Stimulated activated CD4-positive, alpha-beta T cell treated with anti-CD3 and anti-CD28 coated beads, Interleukin-12 subunit alpha, Interleukin-12 subunit beta, amount 100 ng/mL, for 4 hours (primary cell): ENCODE data around the gene ARHGAP6.
"Not testable (repeated sequence)": the region's sequence is repeated elsewhere in the genome, so short reads cannot be mapped to it uniquely, and the experiment has no call there.

ENCODE experiments used
- DNase-seq: peaks from one replicate; pipeline ENCODE4 v3.0.0-alpha.2; 2020

The ARHGAP6 gene

DNA sequence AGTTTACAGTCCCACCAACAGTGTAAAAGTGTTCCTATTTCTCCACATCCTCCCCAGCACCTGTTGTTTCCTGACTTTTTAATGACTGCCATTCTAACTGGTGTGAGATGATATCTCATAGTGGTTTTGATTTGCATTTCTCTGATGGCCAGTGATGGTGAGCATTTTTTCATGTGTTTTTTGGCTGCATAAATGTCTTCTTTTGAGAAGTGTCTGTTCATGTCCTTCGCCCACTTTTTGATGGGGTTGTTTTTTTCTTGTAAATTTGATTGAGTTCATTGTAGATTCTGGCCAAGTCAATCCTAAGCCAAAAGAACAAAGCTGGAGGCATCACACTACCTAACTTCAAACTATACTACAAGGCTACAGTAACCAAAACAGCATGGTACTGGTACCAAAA lies 146.5 kb downstream of the ARHGAP6 start:
- DNase-seq: not testable (repeated sequence)

DNA sequence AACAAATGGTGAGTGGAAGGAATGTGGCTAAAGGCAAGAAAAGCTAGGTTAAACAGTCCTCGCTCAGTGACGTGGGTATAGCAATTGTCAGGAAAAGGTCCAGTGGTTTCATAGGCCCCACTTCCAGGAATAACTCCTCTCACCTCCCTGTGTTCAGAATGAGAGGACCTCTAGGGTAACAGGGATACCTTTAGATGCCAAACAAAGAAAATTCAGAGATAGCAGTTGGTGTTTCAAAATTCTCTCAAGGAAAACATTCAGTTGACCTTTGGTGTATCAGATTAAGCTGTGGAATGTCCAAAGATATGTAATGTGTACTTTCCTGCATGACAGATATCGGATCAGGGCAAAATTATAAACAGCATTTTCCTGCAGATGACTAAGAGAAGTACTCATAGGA lies 155.9 kb downstream of the ARHGAP6 start:
- no peak for DNase-seq

DNA sequence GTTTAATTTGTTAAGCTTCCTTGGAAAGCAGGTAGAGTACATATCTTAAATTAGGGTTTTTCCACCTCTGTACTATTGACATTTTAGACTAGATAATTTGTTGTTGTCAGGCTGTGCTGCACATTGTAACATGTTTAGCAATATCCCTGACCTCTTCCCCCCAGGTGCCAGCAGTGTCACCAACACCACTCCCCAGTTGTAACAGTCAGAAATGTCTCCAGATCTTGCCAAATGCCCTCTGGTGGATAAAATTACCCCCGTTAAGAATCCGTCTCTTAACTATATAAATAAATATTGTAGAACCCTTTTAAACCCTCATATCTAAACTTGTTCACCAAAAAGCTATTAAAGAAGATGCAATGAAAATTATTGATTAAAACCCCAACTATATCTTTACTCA lies 161.5 kb downstream of the ARHGAP6 start:
- DNase-seq: no peak

DNA sequence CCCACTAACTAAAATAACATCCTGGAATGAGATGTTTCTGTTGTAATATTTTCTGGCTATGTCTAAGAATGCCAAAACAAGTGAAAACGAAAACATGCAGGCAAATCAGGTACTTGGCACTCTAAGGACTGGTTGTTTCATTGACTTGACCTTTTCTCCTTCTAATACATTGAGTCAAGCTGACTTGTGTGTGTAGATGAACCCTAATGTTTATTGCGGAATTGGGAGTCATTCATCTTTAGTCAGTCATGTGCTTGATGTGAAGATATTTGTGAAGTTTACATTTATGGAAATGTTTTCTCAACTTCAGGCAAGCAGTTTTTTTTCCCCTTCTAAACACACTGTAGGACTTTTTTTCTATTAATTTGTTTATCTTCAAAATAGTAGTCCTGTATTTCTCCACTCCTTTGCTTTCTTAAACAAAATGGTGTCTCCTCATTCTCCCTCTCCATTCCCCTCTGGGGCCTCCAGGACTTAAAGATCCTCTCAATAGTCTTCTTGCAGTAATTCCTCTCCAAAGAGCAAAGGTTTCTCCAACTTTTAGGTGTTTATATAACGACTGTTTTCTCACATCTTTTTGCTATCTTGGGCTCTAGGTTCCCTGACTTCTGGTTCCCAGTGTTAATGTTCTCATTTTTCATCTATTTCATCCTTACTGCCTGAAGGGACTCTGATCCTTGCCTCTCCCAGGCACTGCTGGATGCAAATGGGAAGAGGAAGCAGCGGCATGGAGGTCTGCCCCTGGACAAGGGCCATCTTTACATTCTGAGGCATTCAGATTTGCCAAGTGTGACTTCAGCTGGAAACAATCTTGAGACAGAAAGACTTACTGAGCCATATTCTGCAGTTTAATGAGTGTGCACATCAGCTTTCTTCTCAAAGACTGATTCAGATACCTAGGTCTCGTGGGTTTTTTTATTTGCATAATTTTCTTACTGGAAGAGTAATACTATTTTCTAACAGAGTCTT lies 166.4 kb downstream of the ARHGAP6 start:
- DNase-seq: no peak

DNA sequence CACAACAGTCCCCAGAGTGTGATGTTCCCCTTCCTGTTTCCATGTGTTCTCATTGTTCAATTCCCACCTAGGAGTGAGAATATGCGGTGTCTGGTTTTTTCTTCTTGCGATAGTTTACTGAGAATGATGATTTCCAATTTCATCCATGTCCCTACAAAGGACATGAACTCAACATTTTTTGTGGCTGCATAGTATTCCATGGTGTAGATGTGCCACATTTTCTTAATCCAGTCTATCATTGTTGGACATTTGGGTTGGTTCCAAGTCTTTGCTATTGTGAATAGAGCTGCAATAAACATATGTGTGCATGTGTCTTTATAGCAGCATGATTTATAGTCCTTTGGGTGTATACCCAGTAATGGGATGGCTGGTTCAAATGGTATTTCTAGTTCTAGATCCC lies 174.3 kb downstream of the ARHGAP6 start:
- DNase-seq: not testable (repeated sequence)

DNA sequence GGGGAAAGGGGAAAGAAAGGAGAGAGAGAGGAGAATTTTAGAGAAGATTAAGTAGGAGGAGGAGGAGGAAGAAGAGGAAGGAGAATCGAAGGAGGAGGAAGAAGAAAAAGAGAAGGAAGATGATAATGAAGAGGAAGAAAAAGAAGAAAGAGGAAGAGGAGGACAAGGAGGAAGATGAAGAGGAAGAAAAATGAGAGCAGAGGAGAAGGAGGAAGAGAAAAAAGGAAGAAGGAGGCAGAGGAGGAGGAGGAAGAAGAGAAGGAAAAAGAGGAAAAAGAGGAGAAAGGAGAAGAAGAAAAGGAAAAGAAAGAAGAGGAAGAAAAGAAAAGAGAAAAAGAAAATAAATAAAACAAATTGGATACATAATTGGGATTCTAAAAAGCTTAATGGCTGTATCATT lies 181.4 kb downstream of the ARHGAP6 start:
- no peak for DNase-seq

DNA sequence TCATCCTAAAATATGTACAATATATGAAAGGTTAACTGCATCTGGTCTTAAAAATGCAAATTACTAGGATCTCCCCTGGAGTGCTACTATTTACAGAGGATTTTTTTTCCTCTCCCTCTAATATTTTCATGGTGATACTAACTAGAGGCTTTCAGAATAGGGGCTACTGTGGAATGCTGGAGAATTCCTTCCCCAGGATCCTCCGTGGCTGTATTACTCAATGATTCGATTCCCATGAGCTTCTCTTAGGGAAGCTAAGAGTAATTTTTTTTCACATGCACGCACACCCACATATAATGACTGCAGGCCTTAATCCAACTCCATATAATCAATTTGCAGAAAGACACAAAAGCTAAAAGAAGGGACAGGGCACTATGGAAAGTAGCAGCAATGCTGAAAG lies 184.7 kb downstream of the ARHGAP6 start:
- DNase-seq: no peak

DNA sequence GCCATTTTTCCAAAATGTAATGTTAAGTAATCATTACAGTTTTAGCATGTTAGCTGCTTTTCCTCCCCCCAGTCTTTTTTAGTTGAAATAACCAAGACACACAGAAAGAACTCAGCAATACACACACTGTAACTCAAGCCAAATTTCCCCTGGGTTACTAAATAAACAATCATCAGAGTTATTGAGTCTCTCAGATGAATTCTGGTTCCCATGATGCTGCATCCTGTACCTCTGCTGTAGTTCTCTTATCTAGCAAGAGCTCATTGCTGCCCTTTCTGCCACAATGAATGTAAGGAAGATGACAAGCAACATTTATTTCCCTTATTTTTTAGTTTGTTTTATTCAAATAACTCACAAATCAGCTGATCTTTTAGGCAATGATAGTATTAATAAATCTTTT lies 185.1 kb downstream of the ARHGAP6 start:
- DNase-seq: no peak

DNA sequence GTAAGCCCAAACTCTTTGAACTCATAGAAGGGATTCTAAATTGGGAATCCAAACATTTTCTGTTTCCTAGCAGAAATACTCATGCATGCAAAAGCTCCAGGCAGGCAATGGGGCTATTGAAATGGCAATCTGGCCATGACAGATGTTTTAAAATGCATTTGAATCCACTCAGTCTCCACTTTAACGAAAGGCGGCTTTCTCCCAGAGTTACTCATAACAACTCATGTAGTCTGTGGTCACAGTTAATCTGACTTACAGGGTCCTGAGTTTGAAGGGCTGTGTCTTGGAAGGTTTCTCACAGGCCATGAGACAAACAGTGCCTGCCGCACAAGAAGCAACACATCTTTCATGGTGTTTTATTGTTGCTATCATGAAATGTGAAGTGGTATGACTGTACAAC lies 186.8 kb downstream of the ARHGAP6 start:
- DNase-seq: no peak

DNA sequence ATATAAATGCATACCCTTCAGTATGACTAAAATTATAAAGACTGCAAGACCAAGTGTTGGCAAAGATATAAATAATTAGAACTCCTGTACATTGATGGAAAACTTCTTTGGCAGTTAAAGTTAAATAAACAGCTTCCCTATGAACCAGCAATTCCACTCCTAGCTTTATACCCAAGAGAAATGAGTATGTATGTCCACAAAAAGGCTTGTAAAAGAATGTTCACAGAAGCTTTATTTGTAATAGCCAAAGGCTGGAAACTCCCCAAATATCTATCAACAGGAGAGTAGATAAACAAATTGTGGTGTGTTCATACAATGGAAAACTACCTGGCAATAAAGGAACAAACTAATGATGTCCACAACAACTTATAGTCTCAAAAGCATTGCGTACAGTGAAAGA lies 187.7 kb downstream of the ARHGAP6 start:
- DNase-seq: no peak

DNA sequence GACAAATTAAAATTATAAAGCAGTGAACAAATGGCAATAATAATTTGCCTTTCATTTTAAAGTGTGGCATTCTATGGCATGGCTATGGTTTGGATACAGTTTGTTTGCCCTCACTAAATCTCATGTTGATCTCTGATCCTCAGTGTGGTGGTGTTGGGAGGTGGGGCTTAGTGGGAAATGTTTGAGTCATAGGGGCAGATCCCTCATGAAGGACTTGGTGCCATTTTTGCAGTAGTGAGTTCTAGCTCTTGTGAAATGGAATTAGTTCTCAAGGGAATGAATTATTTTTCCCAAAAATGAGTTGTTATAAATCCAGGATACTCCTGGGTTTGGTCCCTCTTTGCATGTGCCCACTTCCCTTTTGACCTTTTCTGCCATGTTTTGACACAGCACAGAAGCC lies 191.1 kb downstream of the ARHGAP6 start:
- DNase-seq: no peak

DNA sequence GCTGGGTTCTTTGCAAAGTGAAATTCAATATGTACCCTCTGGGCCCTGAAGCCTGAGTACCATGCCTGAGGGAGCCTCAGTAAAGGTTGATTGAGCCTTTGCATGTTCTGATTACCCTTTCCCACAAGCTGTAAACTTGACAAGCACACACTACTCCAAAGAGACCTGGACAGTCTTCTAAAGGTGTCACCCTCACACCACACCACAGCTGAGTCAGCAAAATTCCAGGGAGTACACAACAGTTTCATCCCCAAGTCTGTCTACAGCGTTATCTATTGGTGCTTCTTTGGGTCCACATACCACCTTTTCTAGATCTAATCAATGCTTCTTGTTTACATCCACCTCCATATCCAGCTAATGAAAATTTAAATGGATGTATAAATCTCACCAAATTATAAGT lies 191.7 kb downstream of the ARHGAP6 start:
- DNase-seq: no peak

DNA sequence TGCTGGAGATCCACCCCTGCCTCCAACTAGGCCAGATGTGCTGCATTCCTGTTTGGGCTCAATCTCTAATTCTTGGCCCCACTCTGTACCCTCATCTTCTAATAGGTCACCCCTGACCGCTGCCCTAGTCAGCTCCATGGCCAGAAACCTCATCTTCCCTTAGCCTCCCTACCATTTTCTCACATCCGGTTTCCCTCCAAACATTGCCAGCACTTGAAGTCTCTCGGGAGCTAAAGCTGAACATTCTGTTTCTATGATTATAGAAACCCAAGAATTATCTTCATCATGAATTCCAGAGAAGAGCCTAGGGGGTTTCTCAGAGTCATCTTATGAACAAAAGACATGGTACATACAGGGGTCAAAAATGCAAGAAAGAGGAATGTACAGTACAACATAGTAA lies 192.8 kb downstream of the ARHGAP6 start:
- no peak for DNase-seq

DNA sequence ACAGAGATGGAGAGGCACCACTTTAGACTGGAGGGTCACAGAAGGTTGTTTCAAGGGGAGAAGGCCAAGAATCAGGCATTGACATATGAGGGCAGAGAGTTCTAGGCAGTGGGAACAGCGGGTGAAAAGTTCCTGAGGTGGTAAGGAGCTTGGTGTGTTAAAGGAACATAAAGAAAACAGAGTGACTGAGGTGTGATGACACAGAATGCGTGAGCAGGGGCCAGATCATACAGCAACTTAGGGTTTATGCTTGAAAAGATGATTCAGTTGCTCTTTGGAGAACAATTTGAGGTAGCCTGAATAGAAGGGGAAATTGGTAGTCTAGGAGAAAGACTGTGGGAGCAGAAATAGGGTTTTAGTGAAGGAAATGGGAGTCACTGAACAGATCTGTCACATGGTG lies 193.3 kb downstream of the ARHGAP6 start:
- DNase-seq: no peak

DNA sequence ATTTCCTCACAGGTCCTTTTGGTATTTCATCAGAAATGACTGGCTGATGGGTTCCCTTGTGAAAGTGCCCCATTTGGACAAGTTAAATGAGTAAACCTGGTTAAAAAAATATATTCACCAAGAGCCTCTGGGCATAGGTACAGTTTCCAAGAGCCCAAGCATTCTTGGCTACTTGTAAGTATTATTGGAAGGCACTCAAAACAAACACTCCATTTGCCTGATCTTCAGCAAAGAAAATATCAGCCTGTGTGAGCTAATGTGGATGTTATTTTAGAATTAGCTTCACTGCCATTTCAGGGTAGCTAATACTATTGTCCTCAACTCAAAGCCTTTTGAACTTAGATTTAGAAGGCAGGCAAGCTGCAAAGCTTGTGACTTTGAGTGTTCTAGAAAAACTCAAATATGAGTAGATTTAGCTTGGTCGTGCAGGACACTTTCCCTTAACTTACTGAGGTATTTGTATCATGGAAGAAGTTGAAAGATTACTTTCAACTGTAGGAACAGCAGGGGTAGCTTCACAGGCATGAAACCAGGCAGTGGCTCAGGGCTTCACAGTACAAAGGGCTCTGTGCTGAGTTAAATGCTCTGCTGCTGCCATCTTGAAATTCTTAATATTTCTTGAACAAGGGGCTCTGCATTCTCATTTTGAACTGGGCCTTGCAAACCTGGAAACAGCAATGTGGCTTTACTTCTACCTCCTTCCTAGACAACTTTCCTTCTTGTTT lies 195.3 kb downstream of the ARHGAP6 start:
- no peak for DNase-seq

DNA sequence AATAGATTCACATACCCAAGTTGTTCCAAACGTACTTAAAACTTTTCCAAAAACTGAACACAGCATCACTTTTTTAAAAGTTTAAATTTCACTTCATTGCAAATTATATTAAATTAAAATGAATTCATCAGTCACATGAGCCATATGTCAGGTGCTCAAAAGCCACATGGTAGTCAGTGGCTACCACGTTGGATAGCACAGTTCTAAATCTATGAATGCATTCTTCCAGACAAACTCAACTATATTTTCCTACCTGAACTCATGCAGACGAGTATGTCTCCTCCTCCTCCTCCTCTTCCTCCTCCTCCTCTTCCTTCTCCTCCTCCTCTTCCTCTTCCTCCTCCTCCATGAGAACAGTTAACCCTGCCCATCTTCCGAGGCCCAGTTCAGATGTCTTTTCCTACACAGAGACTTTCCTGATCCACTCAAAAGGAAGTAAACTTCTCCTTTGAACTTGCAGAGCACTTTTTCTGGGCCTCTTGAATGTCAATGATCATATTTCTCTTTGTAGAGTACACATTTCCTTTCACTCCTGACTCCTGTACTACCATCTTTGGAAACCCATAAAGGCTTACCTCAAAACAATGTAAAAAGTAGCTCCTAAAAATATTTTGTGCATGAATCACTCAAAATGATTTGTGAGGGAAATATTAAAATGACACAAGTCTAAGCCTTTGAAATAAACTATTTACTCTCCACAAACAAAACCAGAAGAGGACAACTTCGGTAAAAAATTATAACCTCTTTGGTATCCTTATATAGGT lies 199.9 kb downstream of the ARHGAP6 start:
- DNase-seq: no peak

DNA sequence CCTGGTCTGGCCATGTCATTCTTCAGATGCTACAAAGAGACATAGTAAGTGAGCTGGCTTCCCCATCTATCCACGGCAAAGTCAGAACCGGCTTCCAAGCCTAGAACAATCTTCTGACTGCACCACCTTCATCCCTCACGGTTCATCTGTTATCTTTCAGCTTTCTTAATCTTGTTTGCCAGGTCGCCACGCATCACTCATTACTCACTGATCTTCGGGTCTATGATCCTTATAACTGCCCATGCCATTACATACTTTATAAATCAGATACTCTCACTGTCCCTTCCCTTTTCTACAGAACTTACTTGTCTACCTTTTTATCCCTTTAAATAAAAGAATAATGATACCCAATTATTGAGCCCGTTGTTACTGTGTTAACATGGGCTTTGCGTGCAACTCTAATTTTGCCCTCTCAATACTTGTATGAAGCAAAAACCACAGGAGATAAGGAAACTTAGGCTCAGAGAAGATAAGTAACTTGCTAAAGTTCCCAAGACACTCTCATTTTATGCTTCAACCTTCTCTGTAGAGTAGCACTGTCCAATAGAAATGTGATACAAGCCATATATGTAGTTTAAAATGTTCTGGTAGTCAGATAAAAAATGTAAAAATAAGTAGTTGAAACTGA lies 200.8 kb downstream of the ARHGAP6 start:
- no peak for DNase-seq

DNA sequence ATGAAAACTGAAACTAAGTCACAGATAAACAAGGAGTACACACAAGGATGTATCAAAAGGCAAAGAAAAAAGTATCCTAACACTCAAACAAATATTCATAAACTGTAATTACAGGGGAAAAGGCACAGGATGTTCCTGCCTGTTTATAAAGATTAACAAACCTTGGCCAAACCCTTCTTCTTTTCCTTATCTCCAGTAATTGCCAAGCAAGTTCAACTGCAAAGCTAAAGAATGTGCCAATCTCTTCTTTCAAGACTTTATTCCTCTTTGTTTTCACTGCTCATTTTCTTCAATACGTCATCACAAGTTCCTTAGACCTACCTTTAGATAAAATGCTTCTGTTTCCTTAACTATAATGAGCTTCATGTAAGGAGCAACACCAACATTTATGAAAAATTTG lies 201.3 kb downstream of the ARHGAP6 start:
- DNase-seq: no peak

DNA sequence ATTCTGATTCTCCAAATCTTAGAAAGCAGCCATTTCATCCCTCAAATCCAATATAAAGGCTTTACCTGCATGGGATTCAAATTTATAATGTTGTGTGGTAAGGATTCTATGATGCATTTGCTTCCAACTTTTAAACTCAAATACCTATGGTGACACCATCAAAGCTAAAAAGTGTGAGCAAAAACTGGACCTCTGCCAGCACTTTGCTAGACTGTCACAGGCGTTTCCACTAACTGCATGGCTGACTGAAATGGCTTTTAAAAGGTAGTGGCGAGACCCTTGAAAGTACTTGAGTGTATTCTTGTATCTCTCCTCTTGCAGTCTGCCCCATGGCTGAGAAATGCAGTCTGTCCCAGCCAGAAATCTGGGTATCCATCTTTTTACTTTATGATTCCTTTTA lies 203.1 kb downstream of the ARHGAP6 start:
- no peak for DNase-seq

DNA sequence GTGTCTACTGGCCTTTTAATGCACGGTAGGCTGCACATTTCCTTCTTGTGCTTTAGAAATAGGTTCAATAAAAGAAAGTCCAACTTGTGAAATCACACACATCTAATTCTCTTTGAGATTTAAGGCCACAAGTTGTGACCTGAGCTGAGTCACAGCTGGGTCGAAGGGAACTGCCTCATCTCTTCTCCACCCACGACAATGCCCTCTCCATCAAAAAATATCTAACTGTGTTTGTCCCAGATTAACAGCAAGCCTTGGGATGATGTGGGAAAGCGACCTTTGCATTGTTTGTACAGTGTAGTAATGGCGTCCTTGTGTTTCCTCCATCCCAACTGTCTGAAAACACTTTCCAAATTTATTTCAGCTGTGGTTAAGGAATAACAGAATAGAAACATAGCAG lies 203.6 kb downstream of the ARHGAP6 start:
- DNase-seq: no peak

DNA sequence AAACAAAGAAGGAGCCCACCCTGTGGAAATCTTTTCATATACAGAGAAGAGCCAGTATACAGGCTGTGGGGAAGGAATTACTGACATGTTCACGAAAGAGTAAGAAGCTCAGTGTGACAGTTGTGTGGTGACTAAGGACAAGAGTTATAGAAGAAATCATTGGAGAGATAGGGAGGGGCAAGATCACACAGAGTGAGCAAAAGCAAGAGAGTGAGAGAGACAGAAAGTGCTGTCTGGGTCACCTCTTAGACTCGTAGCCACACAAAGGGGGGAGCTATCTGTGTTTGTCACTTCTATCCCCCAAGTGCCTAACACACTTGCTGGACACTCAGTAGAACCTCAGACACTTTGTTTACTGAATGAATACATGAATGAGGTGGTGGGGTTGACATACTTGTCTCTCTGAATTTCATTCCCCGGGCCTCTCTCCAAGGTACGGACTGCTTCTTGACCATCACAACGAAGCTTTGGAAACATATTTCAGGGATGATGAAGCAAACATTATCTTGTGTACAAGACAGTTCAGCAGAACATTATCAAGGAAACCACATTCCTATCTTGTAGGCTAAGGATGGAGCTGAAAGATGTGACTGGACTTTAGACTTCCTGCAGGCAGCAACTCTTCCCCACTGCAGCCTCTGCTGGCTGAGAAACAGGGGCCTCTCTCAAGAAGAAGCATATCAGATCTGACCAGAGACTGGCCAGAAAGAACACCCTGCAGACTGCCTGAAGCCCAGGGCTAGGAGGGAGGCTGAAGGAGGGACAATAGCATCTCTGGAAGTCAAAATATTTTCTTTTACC lies 204.3 kb downstream of the ARHGAP6 start:
- DNase-seq: no peak

DNA sequence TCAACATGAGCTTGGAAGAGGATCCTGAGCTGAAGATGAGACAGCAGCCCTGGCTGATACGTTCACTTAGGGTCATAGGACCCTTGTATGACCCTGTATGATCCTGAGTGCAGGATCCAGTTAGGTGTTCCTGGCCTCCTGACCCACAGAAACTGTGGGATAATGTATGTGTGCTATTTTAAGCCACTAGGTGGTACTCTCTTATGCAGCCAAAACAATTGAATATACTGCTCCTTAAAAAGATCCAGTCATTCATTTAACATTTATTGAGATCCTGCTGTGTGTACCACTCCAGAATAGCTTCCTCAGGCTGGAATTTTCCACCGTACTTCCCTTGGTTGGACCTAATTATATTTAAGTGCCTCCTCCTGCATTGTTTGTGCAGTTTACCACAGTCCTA lies 205.4 kb downstream of the ARHGAP6 start:
- no peak for DNase-seq
